Loucy (cell line): ENCODE results near the gene SLX4IP.

Experiments used
- H2AFZ ChIP-seq: fragments of 200-600 bp; sonication (generic); 2 replicates; pipeline ENCODE4 v1.6.0; 2016; ENCODE audit warnings: antibody characterized with exemption, mild to moderate bottlenecking, low read length, moderate library complexity
- H3F3A ChIP-seq: fragments of 200-600 bp; 2 replicates; pipeline ENCODE4 v1.6.0; 2016; ENCODE audit warnings: antibody characterized with exemption, low read depth, mild to moderate bottlenecking
- H3K27me3 ChIP-seq: fragments of 200-600 bp; sonication (generic); 2 replicates; pipeline ENCODE4 v1.6.1; 2014; ENCODE audit warnings: low read length, mild to moderate bottlenecking; ENCODE audit not compliant: insufficient read depth, poor library complexity, severe bottlenecking
- H3K36me3 ChIP-seq: fragments of 200-600 bp; sonication (generic); 2 replicates; pipeline ENCODE4 v1.6.1; 2016; ENCODE audit warnings: low read length; ENCODE audit not compliant: insufficient read depth
- H3K4me1 ChIP-seq: fragments of 200-600 bp; sonication (generic); 2 replicates; pipeline ENCODE4 v1.5.1; 2014; ENCODE audit warnings: low read length, mild to moderate bottlenecking; ENCODE audit not compliant: insufficient read depth, poor library complexity, severe bottlenecking
- H3K4me2 ChIP-seq: fragments of 200-600 bp; sonication (generic); 2 replicates; pipeline ENCODE4 v1.6.0; 2014; ENCODE audit warnings: antibody characterized with exemption, low read length, low read depth, mild to moderate bottlenecking; ENCODE audit not compliant: poor library complexity, severe bottlenecking
- H3K4me3 ChIP-seq: fragments of 200-600 bp; sonication (generic); 2 replicates; pipeline ENCODE4 v1.5.1; 2014; ENCODE audit warnings: low read length, mild to moderate bottlenecking, mixed read lengths; ENCODE audit not compliant: poor library complexity, severe bottlenecking
- H3K79me2 ChIP-seq: fragments of 200-600 bp; sonication (generic); 2 replicates; pipeline ENCODE4 v1.6.1; 2014; ENCODE audit warnings: low read length; ENCODE audit not compliant: insufficient read depth
- H3K9ac ChIP-seq: fragments of 200-600 bp; sonication (generic); 2 replicates; pipeline ENCODE4 v1.6.0; 2014; ENCODE audit warnings: mild to moderate bottlenecking, low read depth, low read length, moderate library complexity; ENCODE audit not compliant: poor library complexity, severe bottlenecking
- H3K9me2 ChIP-seq: fragments of 200-600 bp; sonication (generic); replicated peaks from 2 replicates; pipeline ENCODE4 v1.6.1; 2016; ENCODE audit warnings: low read depth, low read length, mixed read lengths
- H3K9me3 ChIP-seq: fragments of 200-600 bp; sonication (generic); 2 replicates; pipeline ENCODE4 v1.6.1; 2014; ENCODE audit warnings: mild to moderate bottlenecking, antibody characterized with exemption, low read length, low read depth; ENCODE audit not compliant: insufficient read depth
- H4K20me1 ChIP-seq: fragments of 200-600 bp; sonication (generic); 2 replicates; pipeline ENCODE4 v1.6.0; 2014; ENCODE audit warnings: antibody characterized with exemption, low read length, mild to moderate bottlenecking; ENCODE audit not compliant: insufficient read depth, poor library complexity, severe bottlenecking
- EZH2phosphoT487 ChIP-seq: fragments of 200-600 bp; IDR thresholded peaks from 2 replicates; pipeline ENCODE4 v1.6.1; 2018; ENCODE audit warnings: antibody characterized with exemption, mild to moderate bottlenecking, moderate library complexity, borderline replicate concordance
- TF ChIP-seq, protein P1 (sequence below): fragments of 200-600 bp; sonication (generic); conservative IDR thresholded peaks from 2 replicates; pipeline ENCODE4 v1.5.1; 2014; ENCODE audit warnings: mild to moderate bottlenecking, antibody characterized with exemption, low read length

Gene SLX4IP

DNA sequence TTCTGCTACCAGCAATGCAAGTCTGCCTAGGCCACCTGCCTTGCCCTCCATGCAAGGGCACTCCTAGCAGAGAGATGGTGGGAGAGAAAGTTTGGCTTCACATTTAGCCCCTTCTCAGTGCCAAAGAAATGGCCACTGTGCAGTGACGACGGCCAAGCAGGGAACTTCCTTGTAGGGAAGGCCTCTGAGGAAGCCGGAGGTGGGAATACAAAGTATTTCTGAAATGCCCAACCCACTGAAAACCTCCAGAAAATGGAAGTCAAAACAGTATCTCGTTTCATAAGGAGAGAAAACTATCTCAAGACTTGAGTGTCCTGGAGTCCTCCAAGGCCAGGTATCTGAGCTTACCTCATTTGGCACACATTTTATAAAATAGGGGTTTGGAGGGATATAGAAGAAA is 196.0 kb downstream of the SLX4IP start:
- H3K79me2 ChIP-seq = no peaks in the 10 kb centered on the region

GRCh38 chr20:10632721-10633509 is 197.8 kb downstream of the SLX4IP start:
- Histone ChIP-seq H3F3A (no peaks in the 10 kb centered on the region), H3K36me3 (no peaks in the 10 kb centered on the region), H3K4me3 (no peak overlapping the region), H3K4me1 (no peaks in the 10 kb centered on the region), H3K79me2 (no peaks in the 10 kb centered on the region), H4K20me1 (no peaks in the 10 kb centered on the region), H3K4me2 (no peak overlapping the region), H3K9me3 (no peaks in the 10 kb centered on the region), H2AFZ (no peak overlapping the region), H3K27me3 (no peaks in the 10 kb centered on the region), H3K9ac (no peak overlapping the region), H3K9me2 (no peaks in the 10 kb centered on the region)
- TF ChIP-seq, protein P1, sequence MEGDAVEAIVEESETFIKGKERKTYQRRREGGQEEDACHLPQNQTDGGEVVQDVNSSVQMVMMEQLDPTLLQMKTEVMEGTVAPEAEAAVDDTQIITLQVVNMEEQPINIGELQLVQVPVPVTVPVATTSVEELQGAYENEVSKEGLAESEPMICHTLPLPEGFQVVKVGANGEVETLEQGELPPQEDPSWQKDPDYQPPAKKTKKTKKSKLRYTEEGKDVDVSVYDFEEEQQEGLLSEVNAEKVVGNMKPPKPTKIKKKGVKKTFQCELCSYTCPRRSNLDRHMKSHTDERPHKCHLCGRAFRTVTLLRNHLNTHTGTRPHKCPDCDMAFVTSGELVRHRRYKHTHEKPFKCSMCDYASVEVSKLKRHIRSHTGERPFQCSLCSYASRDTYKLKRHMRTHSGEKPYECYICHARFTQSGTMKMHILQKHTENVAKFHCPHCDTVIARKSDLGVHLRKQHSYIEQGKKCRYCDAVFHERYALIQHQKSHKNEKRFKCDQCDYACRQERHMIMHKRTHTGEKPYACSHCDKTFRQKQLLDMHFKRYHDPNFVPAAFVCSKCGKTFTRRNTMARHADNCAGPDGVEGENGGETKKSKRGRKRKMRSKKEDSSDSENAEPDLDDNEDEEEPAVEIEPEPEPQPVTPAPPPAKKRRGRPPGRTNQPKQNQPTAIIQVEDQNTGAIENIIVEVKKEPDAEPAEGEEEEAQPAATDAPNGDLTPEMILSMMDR = no peak
- no peak for TF ChIP-seq EZH2phosphoT487

More for the DNA sequence above, 196.0 kb downstream of the SLX4IP start:
- TF ChIP-seq EZH2phosphoT487 = no peak
- TF ChIP-seq, protein P1 = no peak
- H3K4me2 ChIP-seq = no peak overlapping the region
- H3K4me1 ChIP-seq = no peaks in the 10 kb centered on the region
- no peaks in the 10 kb centered on the region for H3K27me3 ChIP-seq
- H3K9me3 ChIP-seq = no peaks in the 10 kb centered on the region
- no peaks in the 10 kb centered on the region for H4K20me1 ChIP-seq
- H3F3A ChIP-seq = no peaks in the 10 kb centered on the region
- no peaks in the 10 kb centered on the region for H3K36me3 ChIP-seq
- H3K9ac ChIP-seq = no peak overlapping the region
- H3K9me2 ChIP-seq = no peaks in the 10 kb centered on the region
- no peak overlapping the region for H2AFZ ChIP-seq
- H3K4me3 ChIP-seq = no peak overlapping the region

DNA sequence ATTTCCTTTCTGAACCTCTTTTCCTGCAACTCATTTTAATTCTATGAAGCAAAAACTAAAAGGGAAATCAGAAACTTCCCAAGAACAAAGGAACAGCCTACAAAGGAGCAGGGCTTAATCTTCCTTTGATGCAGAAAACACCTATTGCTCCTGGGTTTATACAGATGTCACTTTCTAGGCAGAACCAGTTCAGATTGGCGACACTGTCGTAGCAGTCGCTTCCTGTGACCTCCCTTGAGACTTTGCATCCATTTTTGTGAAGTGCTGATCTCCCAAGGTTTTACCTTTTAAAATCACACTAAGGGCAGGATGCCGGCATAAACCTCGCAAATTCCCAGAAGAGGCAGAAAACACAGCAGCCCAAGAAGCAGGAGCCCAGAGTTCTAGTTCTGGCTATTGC is 198.6 kb downstream of the SLX4IP start:
- Histone ChIP-seq H3K27me3 (no peaks in the 10 kb centered on the region), H3K79me2 (no peaks in the 10 kb centered on the region), H3K36me3 (no peaks in the 10 kb centered on the region), H3K9me3 (no peaks in the 10 kb centered on the region), H4K20me1 (no peaks in the 10 kb centered on the region), H3K4me2 (no peak overlapping the region), H3K4me3 (no peak overlapping the region), H3K9ac (no peak overlapping the region), H3K4me1 (no peaks in the 10 kb centered on the region), H3F3A (no peaks in the 10 kb centered on the region), H3K9me2 (no peaks in the 10 kb centered on the region), H2AFZ (no peak overlapping the region)
- no peak for TF ChIP-seq EZH2phosphoT487
- TF ChIP-seq, protein P1 = no peak
